SU-DHL-6 (cell line): ENCODE data around the gene C13orf42.

ENCODE experiments used
- EZH2phosphoT487 ChIP-seq: fragments of 200-600 bp; sonication (generic), shearing (Covaris generic); conservative IDR thresholded peaks from 2 replicates; pipeline ENCODE4 v1.6.1; 2018; ENCODE audit warnings: mild to moderate bottlenecking, antibody characterized with exemption, low read length, moderate library complexity, mixed read lengths
- TF ChIP-seq, protein P1 (sequence below): fragments of 200-600 bp; sonication (generic); IDR thresholded peaks from one replicate; pipeline ENCODE4 v1.5.1; 2017; ENCODE audit warnings: antibody characterized with exemption, mild to moderate bottlenecking, low read length, moderate library complexity; ENCODE audit not compliant: insufficient read depth, poor library complexity, severe bottlenecking

- TF ChIP-seq, protein P1, sequence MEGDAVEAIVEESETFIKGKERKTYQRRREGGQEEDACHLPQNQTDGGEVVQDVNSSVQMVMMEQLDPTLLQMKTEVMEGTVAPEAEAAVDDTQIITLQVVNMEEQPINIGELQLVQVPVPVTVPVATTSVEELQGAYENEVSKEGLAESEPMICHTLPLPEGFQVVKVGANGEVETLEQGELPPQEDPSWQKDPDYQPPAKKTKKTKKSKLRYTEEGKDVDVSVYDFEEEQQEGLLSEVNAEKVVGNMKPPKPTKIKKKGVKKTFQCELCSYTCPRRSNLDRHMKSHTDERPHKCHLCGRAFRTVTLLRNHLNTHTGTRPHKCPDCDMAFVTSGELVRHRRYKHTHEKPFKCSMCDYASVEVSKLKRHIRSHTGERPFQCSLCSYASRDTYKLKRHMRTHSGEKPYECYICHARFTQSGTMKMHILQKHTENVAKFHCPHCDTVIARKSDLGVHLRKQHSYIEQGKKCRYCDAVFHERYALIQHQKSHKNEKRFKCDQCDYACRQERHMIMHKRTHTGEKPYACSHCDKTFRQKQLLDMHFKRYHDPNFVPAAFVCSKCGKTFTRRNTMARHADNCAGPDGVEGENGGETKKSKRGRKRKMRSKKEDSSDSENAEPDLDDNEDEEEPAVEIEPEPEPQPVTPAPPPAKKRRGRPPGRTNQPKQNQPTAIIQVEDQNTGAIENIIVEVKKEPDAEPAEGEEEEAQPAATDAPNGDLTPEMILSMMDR = no peak
- no peak for TF ChIP-seq EZH2phosphoT487
These were observed 41.6 kb upstream of the C13orf42 start for GRCh38 chr13:51152701-51153100.
